CD14-positive monocyte (primary cell): Measurements from ENCODE around the gene EXD1. TPM values are rescaled to one million over a fixed set of nuclear protein-coding genes. Genes with fewer than 3 reads are reported as not detected.

Experiments
- DNase-seq, 3 donors: peaks; one replicate each; pipeline ENCODE4 v3.0.0-alpha.2; 2011 to 2022
- H2AFZ ChIP-seq: 2 replicates; pipeline ENCODE4 v1.6.0; 2012; ENCODE audit warnings: mild to moderate bottlenecking, low read depth, low read length, inconsistent platforms; ENCODE audit not compliant: insufficient read depth, poor library complexity, severe bottlenecking
- H3K27ac ChIP-seq, 2 donors: 1 replicate in 1 of 2; 2 replicates in 1 of 2; pipeline ENCODE4 v1.5.1; 2012 to 2013; ENCODE audit warnings: low read length in 2 of 2, control low read depth in 1 of 2, inconsistent platforms in 1 of 2, low read depth in 1 of 2, mild to moderate bottlenecking in 1 of 2
- H3K27me3 ChIP-seq, 2 donors: one replicate each; pipeline versions ENCODE4 v1.6.0 to v1.6.1; 2011 to 2013; ENCODE audit warnings: low read length in 2 of 2; ENCODE audit not compliant: control insufficient read depth in 2 of 2, insufficient read depth in 2 of 2
- H3K36me3 ChIP-seq, 2 donors: replicated peaks in 1 of 2; 1 replicate in 1 of 2; 2 replicates in 1 of 2; pipeline versions ENCODE4 v1.5.1 to v1.6.1; 2012 to 2013; ENCODE audit warnings: low read length in 2 of 2, control low read depth in 1 of 2, inconsistent platforms in 1 of 2, mild to moderate bottlenecking in 1 of 2; ENCODE audit not compliant: insufficient read depth in 2 of 2, control insufficient read depth in 1 of 2
- H3K4me1 ChIP-seq, 2 donors: 1 replicate in 1 of 2; 2 replicates in 1 of 2; pipeline versions ENCODE4 v1.5.1 to v1.6.1; 2012 to 2013; ENCODE audit warnings: low read length in 2 of 2, control low read depth in 1 of 2, inconsistent platforms in 1 of 2, mild to moderate bottlenecking in 1 of 2, moderate library complexity in 1 of 2; ENCODE audit not compliant: insufficient read depth in 2 of 2, control insufficient read depth in 1 of 2
- H3K4me2 ChIP-seq: replicated peaks from 2 replicates; pipeline ENCODE3; 2012; ENCODE audit warnings: low read length, moderate library complexity, mild to moderate bottlenecking; ENCODE audit not compliant: poor library complexity, severe bottlenecking; ENCODE audit errors: extremely low read depth
- H3K4me3 ChIP-seq, 3 experiments: fragments of 200-600 bp in 1 of 3; sonication (generic) in 1 of 3; replicated peaks in 1 of 3; 1 replicate in 2 of 3; 2 replicates in 1 of 3; pipeline ENCODE4 v1.5.1; 2011 to 2013; ENCODE audit warnings: low read length in 3 of 3, mild to moderate bottlenecking in 3 of 3, control low read depth in 2 of 3, low read depth in 2 of 3, inconsistent platforms in 1 of 3, moderate library complexity in 1 of 3
- H3K79me2 ChIP-seq: 2 replicates; pipeline ENCODE4 v1.6.0; 2012; ENCODE audit warnings: mild to moderate bottlenecking, control low read depth, inconsistent platforms, low read length, moderate library complexity; ENCODE audit not compliant: insufficient read depth
- H3K9ac ChIP-seq: 2 replicates; pipeline ENCODE4 v1.6.0; 2017; ENCODE audit warnings: low read length, mild to moderate bottlenecking; ENCODE audit not compliant: insufficient read depth, poor library complexity, severe bottlenecking
- H3K9me3 ChIP-seq, 2 donors: replicated peaks in 1 of 2; 1 replicate in 1 of 2; 2 replicates in 1 of 2; pipeline versions ENCODE4 v1.5.1 to v1.6.1; 2012 to 2013; ENCODE audit warnings: low read length in 2 of 2, control low read depth in 1 of 2; ENCODE audit not compliant: control insufficient read depth in 1 of 2, insufficient read depth in 1 of 2
- H4K20me1 ChIP-seq: 2 replicates; pipeline ENCODE4 v1.6.0; 2012; ENCODE audit warnings: mild to moderate bottlenecking, low read length, control low read depth, moderate library complexity; ENCODE audit not compliant: insufficient read depth
- H3K27ac Mint-ChIP-seq, 7 donors: one replicate each; pipeline ENCODE4 v1.8.0; 2020; ENCODE audit warnings: mild to moderate bottlenecking in 7 of 7, mixed read lengths in 7 of 7, moderate library complexity in 6 of 7, inconsistent platforms in 2 of 7
- H3K27me3 Mint-ChIP-seq, 3 donors: one replicate each; pipeline ENCODE4 v1.8.0; 2021 to 2022; ENCODE audit warnings: low read depth in 3 of 3, mild to moderate bottlenecking in 3 of 3, mixed read lengths in 3 of 3, moderate library complexity in 3 of 3, inconsistent platforms in 1 of 3
- H3K36me3 Mint-ChIP-seq, 2 donors: one replicate each; pipeline ENCODE4 v1.8.0; 2020; ENCODE audit warnings: mixed read lengths in 2 of 2, inconsistent platforms in 1 of 2, mild to moderate bottlenecking in 1 of 2
- H3K4me1 Mint-ChIP-seq: one replicate; pipeline ENCODE4 v1.8.0; 2020; ENCODE audit warnings: mild to moderate bottlenecking, mixed read lengths
- H3K4me3 Mint-ChIP-seq, 2 donors: one replicate each; pipeline ENCODE4 v1.8.0; 2020; ENCODE audit warnings: mild to moderate bottlenecking in 2 of 2, mixed read lengths in 2 of 2, moderate library complexity in 1 of 2
- H3K9me3 Mint-ChIP-seq, 7 donors: one replicate each; pipeline ENCODE4 v1.8.0; 2020 to 2022; ENCODE audit warnings: mixed read lengths in 7 of 7, mild to moderate bottlenecking in 6 of 7, moderate library complexity in 6 of 7, inconsistent platforms in 2 of 7
- CTCF ChIP-seq: fragments of 200-600 bp; IDR thresholded peaks from one replicate; pipeline ENCODE4 v1.8.0; 2022; ENCODE audit warnings: antibody characterized with exemption, mild to moderate bottlenecking
- WGBS: methylation state at CpG from one replicate; pipeline ENCODE4 v1.1.5; 2013; ENCODE audit warnings: missing lambda C conversion rate; ENCODE audit not compliant: insufficient coverage; 5-methylcytosine and 5-hydroxymethylcytosine counted together
- intact Hi-C, 2 donors: fragments of 100-400 bp; cut with micrococcal nuclease; formaldehyde crosslinking; loops; one replicate each; pipeline versions ENCODE4 v1.15.0 to v1.15.1; 2023
- polyA plus RNA-seq, 3 donors: library from polyadenylated mRNA; depleted of rRNA in 1 of 3; unstranded in 2 of 3; stranded (reverse) in 1 of 3; fragments of 300-500 nt in 2 of 3; fragments of >200 nt in 1 of 3; fragmentation: Illumina TruSeq in 2 of 3; gene quantifications; 1 replicate in 2 of 3; 2 replicates in 1 of 3; pipeline ENCODE4 v1.2.3, GENCODE V29; 2012 to 2021

The EXD1 gene
- polyA plus RNA-seq, 3 donors, result 0.04 to 0.08 TPM; not detected in 1

- no peak overlapping the region for H3K9ac ChIP-seq
- H3K27ac Mint-ChIP-seq, result peak overlapping the region; percentile 22 to 90 (median 84)
Observed at GRCh38 chr15:41169781-41170180, 60.8 kb downstream of the EXD1 start.

GRCh38 chr15:41169086-41169485, 61.5 kb downstream of the EXD1 start:
- peaks cover 0 to 2% (median 2%) of the 10 kb centered on the region in 3 donors for H3K27me3 Mint-ChIP-seq
- Histone ChIP-seq H3K4me3 (no peak overlapping the region), H3K36me3 (no peaks in the 10 kb centered on the region), H4K20me1 (no peaks in the 10 kb centered on the region), H3K9ac (no peak overlapping the region), H3K4me1 (peaks cover 17 to 21% of the 10 kb centered on the region in 2 donors), H3K9me3 (no peaks in the 10 kb centered on the region), H3K79me2 (no peaks in the 10 kb centered on the region), H2AFZ (no peak overlapping the region), H3K4me2 (peak overlapping the region; percentile 29), H3K27ac (no peak overlapping the region), H3K27me3 (no peaks in the 10 kb centered on the region)
- H3K9me3 Mint-ChIP-seq, result peaks cover 0 to 2% (median 0%) of the 10 kb centered on the region in 7 donors
- TF ChIP-seq CTCF, result no peak
- H3K4me3 Mint-ChIP-seq, result no peak overlapping the region
- peak overlapping the region in 5 of 7 donors; percentile 26 to 82 (median 38) for H3K27ac Mint-ChIP-seq
- H3K4me1 Mint-ChIP-seq, result peaks cover 22% of the 10 kb centered on the region
- no peak for DNase-seq
- H3K36me3 Mint-ChIP-seq, result no peaks in the 10 kb centered on the region
- intact Hi-C loops, result no loop called here

More at GRCh38 chr15:41169781-41170180, 60.8 kb downstream of the EXD1 start:
- TF ChIP-seq CTCF, result no peak
- Histone ChIP-seq H3K27ac (peak overlapping the region; percentile 30 to 55), H3K79me2 (no peaks in the 10 kb centered on the region), H3K9me3 (no peaks in the 10 kb centered on the region), H3K4me2 (peak overlapping the region; percentile 29), H3K27me3 (no peaks in the 10 kb centered on the region), H3K4me3 (no peak overlapping the region), H4K20me1 (no peaks in the 10 kb centered on the region), H3K4me1 (peaks cover 17 to 21% of the 10 kb centered on the region in 2 donors), H3K36me3 (no peaks in the 10 kb centered on the region), H2AFZ (peak overlapping the region; percentile 57)
- Mint-ChIP-seq H3K27me3 (peaks cover 0 to 2% (median 2%) of the 10 kb centered on the region in 3 donors), H3K4me1 (peaks cover 22% of the 10 kb centered on the region), H3K36me3 (no peaks in the 10 kb centered on the region), H3K4me3 (peak overlapping the region in 1 of 2 donors; percentile 73), H3K9me3 (peaks cover 0 to 2% (median 0%) of the 10 kb centered on the region in 7 donors)
- DNase-seq, result peak; percentile 49 to 65 (median 61)
- intact Hi-C loops, result no loop called here
- 0% methylated on average over 1 of the region's 4 CpGs for WGBS
